HG03432 (cell line): ENCODE measurements around the gene DARS2.
"Not testable (repeated sequence)": the region's sequence is repeated elsewhere in the genome, so short reads cannot be mapped to it uniquely, and the experiment has no call there.

Experiments
- ATAC-seq: cut with Tn5 transposase; IDR thresholded peaks from one replicate; pipeline ENCODE4 v1.9.1; 2021; ENCODE audit warnings: mild to moderate bottlenecking, moderate library complexity; ENCODE audit not compliant: unreplicated experiment

Gene DARS2

DNA sequence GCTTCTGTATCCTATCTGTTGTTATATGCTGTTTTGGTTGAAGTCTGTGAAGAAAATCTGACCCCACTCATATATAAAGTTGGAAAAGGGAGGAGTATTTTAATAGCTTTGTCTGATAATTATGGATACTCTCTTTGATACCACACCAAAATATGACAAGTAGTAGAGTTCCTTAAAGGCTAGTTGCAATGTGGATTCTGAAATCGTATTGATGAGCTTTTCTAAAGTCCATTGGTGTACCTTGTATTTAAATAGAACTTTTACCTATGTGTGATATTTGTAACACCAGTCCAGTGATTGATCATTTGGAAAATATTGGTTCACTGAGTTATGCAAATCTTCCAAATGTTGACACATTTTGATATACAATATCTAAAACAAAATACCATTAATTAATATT is 35.6 kb downstream of the DARS2 start:
- ATAC-seq, result no peak

DNA sequence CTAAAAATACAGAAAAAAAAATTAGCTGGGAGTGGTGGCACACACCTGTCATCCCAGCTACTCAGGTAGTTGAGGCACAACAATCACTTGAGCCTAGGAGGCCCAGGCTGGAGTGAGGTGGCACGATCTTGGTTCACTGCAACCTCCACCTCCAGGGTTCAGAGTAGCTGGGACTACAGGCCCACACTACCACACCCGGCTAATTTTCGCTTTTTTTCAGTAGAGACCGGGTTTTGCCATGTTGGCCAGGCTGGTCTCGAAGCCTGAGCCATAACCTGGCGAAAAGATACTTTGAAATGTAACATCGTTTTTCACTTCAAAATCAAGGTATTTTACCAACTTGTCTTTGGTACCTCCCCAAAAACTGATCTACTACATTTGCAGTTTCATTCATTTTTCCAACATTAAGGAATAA is 37.3 kb downstream of the DARS2 start:
- ATAC-seq, result no peak

DNA sequence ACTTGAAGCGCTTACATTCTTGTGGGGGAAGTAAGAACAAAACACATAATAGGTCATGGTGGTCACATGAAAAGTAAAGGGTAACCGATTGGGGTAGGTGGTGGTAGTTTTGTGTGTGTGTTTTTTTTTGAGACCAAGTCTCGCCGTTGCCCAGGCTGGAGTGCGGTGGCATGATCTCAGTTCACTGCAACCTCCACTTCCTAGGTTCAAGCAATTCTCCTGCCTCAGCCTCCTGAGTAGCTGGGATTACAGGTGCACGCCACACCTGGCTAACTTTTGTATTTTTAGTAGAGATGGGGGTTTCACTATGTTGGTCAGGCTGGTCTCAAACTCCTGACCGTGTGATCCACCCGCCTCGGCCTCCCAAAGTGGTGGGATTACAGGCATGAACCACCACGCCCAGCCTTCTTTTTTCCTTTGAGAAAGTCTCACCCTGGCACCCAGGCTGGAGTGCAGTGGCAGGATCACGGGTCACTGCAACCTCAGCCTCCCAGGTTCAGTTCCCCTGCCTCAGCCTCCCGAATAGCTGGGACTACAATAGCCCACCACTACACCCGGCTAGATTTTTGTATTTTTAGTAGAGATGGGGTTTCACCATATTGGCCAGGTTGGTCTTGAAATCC is 37.8 kb downstream of the DARS2 start:
- not testable (repeated sequence) for ATAC-seq

DNA sequence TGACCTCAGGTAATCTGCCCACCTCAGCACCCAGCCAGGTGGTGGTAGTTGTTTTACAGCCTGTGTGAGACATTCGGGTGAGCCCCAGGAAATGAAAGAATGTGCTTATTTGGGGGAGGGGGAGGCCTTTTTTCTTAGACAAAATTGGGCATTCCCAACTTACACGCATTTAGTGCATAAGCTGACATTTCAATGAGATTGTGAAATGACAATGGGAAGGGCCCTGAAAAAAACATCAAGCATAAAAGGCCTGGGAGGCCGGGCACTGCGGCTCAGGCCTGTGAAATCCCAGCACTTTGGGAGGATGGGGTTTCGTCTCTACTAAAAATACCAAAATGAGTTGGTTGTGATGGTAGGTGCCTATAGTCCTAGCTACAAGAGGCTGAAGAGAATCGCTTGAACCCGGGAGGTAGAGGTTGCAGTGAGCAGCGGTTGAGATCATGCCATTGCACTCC is 38.3 kb downstream of the DARS2 start:
- ATAC-seq, result no peak

DNA sequence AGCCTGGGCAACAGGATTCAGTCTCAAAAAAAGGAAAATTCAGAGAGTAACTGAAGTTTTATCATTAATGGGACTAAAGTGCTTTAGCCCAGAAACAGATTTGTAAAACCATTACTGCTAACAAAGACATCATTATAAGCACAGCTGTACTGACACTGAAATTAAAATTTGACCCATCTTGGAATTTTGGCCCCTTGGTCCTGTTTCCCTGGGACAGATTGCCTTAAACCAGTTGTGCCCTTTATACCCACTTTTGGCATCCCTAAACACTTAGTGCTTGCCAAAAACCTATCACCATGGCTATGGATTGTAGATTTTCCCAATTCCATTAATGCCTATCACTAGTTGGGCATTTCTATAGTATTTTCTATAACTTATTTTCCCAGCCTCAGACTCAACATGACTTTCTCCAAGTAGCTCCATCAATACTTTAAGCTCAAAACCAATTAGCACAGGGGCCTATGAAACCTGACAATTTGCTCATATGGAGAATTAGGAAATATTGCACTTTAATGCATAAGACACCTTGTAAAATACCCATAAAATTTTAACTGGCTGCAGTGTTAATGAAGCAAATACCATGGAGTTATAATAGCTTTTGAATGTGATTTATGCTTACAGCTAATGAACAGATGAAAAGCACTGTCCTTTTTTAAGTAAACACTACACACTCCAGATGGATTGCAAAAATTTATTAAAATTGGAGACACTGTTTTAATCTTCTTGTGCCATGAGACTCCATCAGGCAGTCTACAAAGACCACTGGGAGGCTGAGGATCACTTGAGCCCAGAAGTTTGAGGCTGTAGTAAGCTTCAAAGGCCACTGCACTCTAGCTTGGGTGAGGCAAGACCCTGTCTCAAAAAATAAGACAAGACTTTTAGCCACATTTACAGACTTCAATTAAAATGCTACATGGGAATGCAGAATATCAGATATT is 39.0 kb downstream of the DARS2 start:
- no peak for ATAC-seq

DNA sequence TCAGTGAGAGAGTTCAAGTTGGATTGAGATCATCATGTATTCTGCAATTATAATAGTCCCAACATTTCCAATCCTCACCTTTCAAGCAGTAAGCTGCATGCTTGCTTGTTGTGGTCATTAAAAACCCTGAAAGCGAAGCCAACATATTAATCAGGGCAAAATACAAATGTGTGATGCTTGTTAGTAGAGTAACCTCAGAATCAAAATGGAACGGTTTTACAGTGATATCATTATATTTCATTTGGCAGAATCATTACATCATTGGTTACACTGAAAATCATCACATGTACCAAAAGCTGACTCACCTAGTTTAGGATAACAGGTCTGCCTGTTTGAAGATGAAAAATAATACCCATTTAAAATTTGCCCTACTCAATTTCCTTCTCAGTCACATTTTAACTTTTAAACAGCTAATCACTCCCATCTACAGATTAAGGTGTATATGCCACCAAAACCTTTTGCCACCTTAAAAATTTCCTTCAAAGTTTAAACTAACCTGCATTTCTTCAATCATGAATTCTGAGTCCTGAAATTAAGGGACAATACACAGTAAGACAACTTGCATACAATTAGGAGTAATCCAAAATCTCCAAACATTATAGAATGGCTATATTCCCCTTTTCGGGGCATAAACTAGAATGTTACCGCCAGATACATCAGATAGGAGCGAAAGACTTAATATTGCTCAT is 39.9 kb downstream of the DARS2 start:
- no peak for ATAC-seq

DNA sequence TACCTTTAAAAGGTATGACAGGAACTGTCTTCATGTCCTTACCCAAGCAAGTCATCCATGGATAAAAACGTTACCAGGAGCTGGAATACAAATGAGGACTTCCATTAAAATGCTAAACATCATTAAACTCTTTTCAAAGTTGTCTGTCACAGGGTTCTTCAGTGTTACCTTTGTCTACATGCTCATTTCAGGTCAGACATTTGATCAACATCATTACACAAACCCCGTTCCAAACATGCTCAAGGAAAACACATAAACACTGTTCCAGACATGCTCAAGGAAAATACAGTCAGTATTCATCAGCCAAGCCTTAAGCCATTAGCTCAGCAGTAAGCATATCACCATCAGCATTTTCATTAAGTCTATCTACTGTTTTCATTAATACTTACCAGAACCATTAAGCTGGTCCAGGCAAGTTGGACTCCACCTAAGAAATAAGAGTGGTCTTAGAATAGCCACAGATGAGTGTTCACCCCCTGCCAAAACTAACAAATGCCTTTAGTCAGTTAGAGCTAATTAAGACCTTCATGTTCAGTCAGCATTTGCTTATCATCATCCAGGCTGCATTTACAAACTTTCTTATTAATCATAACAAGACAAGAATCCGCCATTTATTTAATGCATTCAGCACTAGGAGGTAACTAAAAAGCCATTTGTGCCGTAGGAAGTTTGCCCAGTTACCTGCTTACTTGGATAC is 41.1 kb downstream of the DARS2 start:
- ATAC-seq, result no peak

DNA sequence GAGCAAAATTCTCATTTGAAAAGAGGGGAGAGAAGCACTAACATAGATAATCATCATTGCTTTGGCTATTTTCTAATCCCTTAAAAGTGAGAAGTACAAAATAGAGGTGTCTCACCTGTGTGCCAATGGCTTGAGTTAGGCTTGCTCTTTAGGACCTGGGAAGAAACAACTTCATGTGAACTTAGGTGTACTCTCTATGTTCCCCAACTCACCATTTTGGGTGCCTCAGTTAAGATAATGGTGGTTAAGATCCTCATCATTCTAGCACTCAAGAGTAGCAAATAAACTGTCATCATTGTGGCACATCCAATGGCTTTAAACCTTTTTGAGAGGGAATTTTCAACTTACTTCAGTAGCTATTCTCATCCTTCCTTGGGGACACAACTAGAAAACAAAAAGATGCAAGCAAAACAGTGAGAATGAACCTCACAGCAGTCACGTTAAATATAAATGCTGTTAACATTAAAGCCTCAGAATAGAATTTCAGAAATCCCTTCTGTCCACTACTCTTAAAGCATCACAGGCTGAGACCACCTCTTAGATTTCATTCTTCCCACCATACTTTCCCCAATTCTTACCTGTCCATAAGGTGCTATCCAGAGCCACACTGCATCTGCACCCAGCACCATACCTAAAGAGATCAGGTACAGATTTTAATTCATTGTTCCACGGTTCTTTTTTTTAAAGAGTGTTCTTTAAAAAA is 42.1 kb downstream of the DARS2 start:
- ATAC-seq, result no peak

DNA sequence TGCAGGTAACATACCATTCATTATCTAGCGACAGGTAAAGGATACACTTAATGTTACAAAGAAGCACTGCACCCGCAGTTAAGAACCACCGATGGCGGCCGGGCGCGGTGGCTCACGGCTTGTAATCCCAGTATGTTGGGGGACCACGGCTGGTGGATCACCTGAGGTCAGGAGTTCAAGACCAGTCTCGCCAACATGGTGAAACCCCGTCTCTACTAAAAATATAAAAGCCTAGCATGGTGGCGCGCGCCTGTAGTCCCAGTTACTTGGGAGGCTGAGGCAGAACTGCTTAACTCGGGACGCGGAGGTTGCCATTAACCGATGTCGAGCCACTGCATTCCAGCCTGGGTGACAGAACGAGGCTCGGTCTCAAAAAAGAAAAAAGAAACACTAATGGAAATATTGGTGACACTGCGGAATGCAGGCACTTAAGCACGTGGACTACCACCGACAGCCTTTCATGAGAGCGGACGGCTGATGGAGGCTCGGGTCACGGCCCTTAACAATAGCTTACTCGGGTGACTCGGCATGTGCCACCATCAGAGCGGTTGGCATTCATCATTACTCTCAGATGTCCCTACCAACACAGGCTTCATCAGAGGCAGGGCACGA is 42.8 kb downstream of the DARS2 start:
- no peak for ATAC-seq

DNA sequence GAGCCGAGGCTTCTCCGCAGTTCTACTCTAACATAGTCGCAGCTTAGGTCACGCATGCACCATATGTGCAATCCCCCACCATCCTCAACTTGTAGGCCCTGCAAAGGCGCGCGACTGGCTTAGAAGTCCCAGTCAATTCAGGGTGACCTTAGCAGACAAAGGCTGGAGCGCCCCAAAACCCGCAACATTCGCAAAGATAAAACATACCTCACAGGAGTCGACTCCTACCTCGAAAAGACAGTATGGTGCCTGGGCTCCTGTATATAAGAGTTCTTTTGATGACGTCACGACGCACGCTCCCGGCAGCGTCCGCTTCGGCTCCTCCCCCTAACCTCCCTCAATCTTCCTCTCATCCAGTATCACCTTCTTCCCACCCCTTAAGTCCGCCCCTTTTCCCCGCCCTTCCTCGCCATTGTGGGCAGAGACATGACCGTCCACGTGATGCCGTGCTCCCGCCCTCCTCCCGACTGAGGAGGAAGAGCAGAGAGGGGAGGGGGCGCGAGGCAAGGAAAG is 43.3 kb downstream of the DARS2 start, which contains the start of gene GAS5:
TSS of gene GAS5 (minus strand) at position 237 of the 513 bp plus-strand sequence.
- peak; percentile 74 for ATAC-seq

DNA sequence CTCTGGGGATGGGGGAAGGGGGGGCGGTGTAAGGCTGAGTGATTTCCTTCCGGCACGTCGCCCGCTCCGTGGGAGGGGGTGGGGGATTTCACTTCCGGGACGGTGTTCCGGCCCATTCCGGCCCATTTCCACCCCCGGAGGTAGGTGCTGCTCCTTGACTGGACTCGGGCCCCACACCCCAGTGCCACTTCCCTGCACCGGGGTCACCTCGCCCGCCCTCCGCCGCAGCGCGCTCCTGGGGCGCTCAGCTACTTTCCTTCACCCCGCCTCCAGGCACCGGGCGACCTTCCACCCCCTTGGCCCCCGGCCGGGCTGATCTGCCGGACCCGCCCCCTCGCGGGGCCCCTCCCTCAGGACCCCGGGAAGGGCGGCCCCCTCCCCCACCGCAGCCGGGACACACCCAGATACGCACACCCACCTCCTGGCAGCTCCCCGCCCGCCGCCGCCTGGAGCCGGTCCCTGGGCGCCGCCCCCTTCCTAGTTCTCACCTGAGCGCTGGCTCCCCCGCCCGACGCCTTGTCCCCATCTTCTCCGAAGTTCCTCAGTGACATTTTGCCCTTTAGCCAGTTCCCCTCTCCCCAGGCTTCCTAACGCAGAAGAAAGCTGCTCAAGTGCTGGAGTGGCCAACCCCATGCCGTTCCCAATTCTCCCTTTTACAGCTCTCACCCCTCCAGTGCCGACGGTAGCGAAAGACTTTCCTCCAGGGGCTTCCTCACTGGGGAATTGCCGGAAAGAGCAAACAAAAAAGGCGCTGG is 44.0 kb downstream of the DARS2 start, which contains the start of gene ZBTB37:
TSS of gene ZBTB37 (plus strand) at position 115 of the 755 bp plus-strand sequence. CDS start 1,846 bp downstream, outside the sequence.
- peak; percentile 74 for ATAC-seq

DNA sequence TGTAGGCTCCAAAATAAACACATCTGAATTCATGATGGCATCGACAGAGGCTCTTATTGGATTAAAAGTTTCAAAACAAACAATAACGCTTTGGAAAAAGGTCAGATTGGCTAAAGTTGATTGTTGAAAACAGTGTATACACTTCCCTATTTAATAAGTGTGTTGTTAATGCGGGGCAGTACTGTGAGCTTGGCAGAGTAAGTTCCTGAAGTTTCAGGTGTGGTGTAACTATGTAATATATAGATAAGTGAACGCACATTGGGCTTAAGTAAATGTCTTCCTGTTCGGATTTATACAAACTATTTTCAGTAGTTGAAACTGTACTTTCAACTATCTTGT is 44.5 kb downstream of the DARS2 start:
- ATAC-seq, result no peak

DNA sequence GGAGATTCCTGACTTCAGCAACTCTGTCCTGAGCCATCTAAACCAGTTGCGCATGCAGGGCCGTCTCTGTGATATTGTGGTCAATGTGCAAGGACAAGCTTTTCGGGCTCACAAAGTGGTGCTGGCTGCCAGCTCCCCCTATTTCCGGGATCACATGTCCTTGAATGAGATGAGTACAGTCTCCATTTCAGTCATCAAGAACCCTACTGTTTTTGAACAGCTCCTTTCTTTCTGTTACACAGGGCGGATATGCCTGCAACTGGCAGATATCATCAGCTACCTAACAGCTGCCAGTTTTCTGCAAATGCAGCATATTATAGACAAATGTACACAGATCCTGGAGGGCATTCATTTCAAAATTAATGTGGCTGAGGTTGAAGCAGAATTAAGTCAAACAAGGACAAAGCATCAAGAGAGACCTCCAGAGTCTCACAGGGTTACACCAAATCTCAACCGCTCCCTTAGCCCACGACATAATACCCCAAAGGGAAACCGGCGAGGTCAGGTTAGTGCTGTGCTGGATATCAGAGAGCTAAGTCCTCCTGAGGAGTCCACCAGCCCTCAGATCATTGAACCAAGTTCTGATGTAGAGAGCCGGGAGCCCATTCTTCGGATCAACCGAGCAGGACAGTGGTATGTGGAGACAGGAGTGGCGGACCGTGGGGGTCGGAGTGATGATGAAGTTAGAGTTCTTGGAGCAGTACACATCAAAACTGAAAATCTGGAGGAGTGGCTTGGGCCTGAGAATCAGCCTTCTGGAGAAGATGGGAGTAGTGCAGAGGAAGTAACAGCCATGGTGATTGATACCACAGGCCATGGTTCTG is 46.0 kb downstream of the DARS2 start:
- no peak for ATAC-seq

DNA sequence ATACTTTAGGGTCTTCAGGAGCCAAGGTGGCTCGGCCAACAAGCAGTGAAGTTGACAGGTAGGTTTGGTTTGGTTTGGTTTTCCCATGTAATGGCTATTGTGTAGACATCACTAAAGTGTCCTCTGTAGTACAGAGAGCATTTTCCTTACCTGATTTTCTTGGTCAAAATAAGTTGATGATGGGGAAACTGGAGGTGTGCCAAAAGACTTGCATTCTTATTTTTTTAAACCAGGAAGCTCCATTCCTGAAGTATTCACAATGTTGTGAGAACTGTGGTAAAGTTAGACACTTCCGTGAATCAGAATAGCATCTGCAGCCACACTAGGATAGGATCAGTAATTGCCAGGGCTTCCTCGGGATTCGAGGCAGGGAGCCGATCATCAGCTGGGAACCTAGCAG is 46.6 kb downstream of the DARS2 start:
- no peak for ATAC-seq

DNA sequence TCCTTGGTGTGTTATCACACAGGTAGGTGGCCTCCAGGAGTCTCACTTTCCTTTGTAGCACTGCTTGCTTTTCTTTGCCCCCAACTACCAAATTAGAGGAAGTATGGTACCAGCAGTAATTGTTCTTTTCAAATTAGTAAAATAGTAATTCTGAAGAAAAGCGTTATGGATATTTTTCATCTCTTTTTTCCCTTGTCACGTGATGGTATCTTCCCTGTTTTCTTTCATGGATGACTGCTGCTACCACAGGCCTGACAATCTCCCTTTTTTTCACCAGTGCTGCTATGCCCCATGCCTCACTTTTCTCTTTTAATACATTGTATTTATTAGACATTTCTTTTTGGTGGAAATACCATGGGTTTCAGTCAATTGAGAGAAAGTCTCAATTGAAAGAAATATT is 47.0 kb downstream of the DARS2 start:
- ATAC-seq, result no peak

DNA sequence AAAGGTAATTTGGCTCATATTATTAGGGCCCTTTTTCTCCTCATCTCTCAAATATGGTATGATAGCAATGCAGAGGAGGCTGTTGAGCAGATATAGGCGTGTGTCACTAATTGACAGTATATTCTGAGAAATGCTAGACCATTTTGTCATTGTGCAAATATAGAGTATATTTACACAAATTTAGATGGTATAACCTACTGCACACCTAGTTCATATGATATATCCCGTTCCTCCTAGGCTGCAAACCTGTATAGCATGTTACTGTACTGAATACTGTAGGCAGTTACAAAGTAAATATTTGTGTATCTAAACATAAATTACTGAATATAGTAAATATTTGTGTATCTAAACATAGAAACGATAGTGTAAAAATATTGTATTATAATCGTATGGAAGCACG is 52.3 kb downstream of the DARS2 start:
- ATAC-seq, result no peak

DNA sequence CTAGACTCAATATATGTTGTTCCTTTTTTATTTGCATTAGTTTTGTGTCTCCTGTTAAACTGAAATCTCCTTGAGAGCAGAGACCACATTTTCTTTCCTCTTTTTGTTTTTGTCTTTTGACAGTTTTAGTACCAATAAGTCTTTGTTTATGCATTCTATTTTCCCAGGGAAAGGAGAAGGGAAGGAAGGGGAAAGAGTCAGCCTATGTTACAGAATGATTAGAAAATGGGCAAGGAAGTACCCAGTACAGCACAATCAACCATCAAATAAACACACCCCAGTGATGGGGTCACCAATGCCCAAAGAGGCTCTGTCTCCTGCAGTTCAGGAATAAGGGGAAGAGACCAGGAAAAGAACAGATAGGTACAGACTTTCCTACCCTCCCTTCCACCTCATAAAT is 53.8 kb downstream of the DARS2 start:
- ATAC-seq, result no peak

DNA sequence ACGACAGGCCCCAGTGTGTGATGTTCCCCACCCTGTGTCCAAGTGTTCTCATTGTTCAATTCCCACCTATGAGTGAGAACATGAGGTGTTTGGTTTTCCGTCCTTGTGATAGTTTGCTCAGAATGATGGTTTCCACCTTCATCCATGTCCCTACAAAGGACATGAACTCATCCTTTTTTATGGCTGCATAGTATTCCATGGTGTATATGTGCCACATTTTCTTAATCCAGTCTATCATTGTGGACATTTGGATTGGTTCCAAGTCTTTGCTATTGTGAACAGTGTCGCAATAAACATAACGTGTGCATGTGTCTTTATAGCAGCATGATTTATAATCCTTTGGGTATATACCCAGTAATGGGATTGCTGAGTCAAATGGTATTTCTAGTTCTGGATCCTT is 56.6 kb downstream of the DARS2 start:
- not testable (repeated sequence) for ATAC-seq
